Astrocyte (in vitro differentiated cells and primary cell): ENCODE data around the gene BRI3. TPM values are rescaled to one million over a fixed set of nuclear protein-coding genes. Genes with fewer than 3 reads are reported as not detected.

Experiments used
- DNase-seq: peaks from one replicate; pipeline ENCODE4 v3.0.0-alpha.2; 2010; ENCODE audit warnings: low read depth
- FAIRE-seq: peaks from 2 replicates; lab custom pipeline; 2011; peaks lifted over from hg19 to GRCh38; lab: Jason Lieb, UNC
- H2AFZ ChIP-seq: 2 replicates; pipeline ENCODE4 v1.6.0; 2012; ENCODE audit warnings: low read depth, low read length, inconsistent platforms
- H3K27ac ChIP-seq: 2 replicates; pipeline ENCODE4 v1.5.1; 2011; ENCODE audit warnings: low read depth, low read length, inconsistent platforms
- H3K27me3 ChIP-seq: 2 replicates; pipeline ENCODE4 v1.6.0; 2011; ENCODE audit warnings: low read length, inconsistent platforms; ENCODE audit not compliant: insufficient read depth
- H3K36me3 ChIP-seq: 2 replicates; pipeline ENCODE4 v1.5.1; 2011; ENCODE audit warnings: low read length, inconsistent platforms; ENCODE audit not compliant: insufficient read depth
- H3K4me1 ChIP-seq: 2 replicates; pipeline ENCODE4 v1.5.1; 2011; ENCODE audit warnings: low read length, inconsistent platforms; ENCODE audit not compliant: insufficient read depth
- H3K4me2 ChIP-seq: 2 replicates; pipeline ENCODE4 v1.6.0; 2012; ENCODE audit warnings: low read length, inconsistent platforms
- H3K4me3 ChIP-seq: 2 replicates; pipeline ENCODE4 v1.5.1; 2011; ENCODE audit warnings: low read depth, mild to moderate bottlenecking, low read length, inconsistent platforms; ENCODE audit not compliant: insufficient read depth
- H3K79me2 ChIP-seq: 2 replicates; pipeline ENCODE4 v1.6.0; 2012; ENCODE audit warnings: mild to moderate bottlenecking, low read length, inconsistent platforms; ENCODE audit not compliant: insufficient read depth
- H3K9ac ChIP-seq: 2 replicates; pipeline ENCODE4 v1.6.0; 2012; ENCODE audit warnings: mild to moderate bottlenecking, low read length, inconsistent platforms
- H3K9me3 ChIP-seq: 2 replicates; pipeline ENCODE4 v1.5.1; 2012; ENCODE audit warnings: low read depth, mild to moderate bottlenecking, low read length, inconsistent platforms; ENCODE audit not compliant: insufficient read depth
- H4K20me1 ChIP-seq: 2 replicates; pipeline ENCODE4 v1.6.0; 2012; ENCODE audit warnings: low read length, inconsistent platforms; ENCODE audit not compliant: insufficient read depth
- H3K27ac Mint-ChIP-seq: one replicate; pipeline ENCODE4 v1.8.0; 2021; ENCODE audit warnings: mild to moderate bottlenecking, mixed read lengths; ENCODE audit not compliant: unreplicated experiment
- H3K27me3 Mint-ChIP-seq: one replicate; pipeline ENCODE4 v1.8.0; 2021; ENCODE audit warnings: low read depth, mixed read lengths; ENCODE audit not compliant: unreplicated experiment
- H3K36me3 Mint-ChIP-seq: one replicate; pipeline ENCODE4 v1.8.0; 2021; ENCODE audit warnings: low read depth, mixed read lengths; ENCODE audit not compliant: unreplicated experiment
- H3K4me1 Mint-ChIP-seq: one replicate; pipeline ENCODE4 v1.8.0; 2021; ENCODE audit warnings: low read depth, mixed read lengths; ENCODE audit not compliant: unreplicated experiment
- H3K4me3 Mint-ChIP-seq: one replicate; pipeline ENCODE4 v1.8.0; 2021; ENCODE audit warnings: mild to moderate bottlenecking, moderate library complexity, mixed read lengths; ENCODE audit not compliant: unreplicated experiment
- H3K9me3 Mint-ChIP-seq: one replicate; pipeline ENCODE4 v1.8.0; 2021; ENCODE audit warnings: mild to moderate bottlenecking, mixed read lengths; ENCODE audit not compliant: unreplicated experiment
- CTCF ChIP-seq: IDR thresholded peaks from 2 replicates; pipeline ENCODE4 v1.5.1; 2011; ENCODE audit warnings: low read depth, mild to moderate bottlenecking, inconsistent platforms, low read length, moderate library complexity; ENCODE audit not compliant: insufficient read depth
- EZH2 ChIP-seq: IDR thresholded peaks from 2 replicates; pipeline ENCODE4 v1.6.1; 2012; ENCODE audit warnings: mild to moderate bottlenecking, low read length, inconsistent platforms; ENCODE audit not compliant: insufficient read depth
- total RNA-seq: library from RNA; stranded (reverse); gene quantifications from 2 replicates; pipeline ENCODE4 v1.2.1, GENCODE V29; 2021

BRI3 gene
- total RNA-seq, 1 donor from 2014 or later = 195 TPM

- Histone ChIP-seq H3K79me2 (no peaks in the 10 kb centered on the region), H3K27me3 (no peaks in the 10 kb centered on the region), H2AFZ (no peak overlapping the region), H3K4me1 (peaks cover 19% of the 10 kb centered on the region), H4K20me1 (no peaks in the 10 kb centered on the region), H3K4me2 (no peak overlapping the region), H3K9me3 (no peaks in the 10 kb centered on the region), H3K27ac (no peak overlapping the region), H3K4me3 (no peak overlapping the region), H3K36me3 (no peaks in the 10 kb centered on the region), H3K9ac (no peak overlapping the region)
- Mint-ChIP-seq H3K9me3 (no peaks in the 10 kb centered on the region), H3K4me1 (peaks cover 35% of the 10 kb centered on the region), H3K27me3 (no peaks in the 10 kb centered on the region), H3K4me3 (no peak overlapping the region), H3K36me3 (peaks cover 3% of the 10 kb centered on the region), H3K27ac (no peak overlapping the region)
- FAIRE-seq (no peak), DNase-seq (no peak)
- TF ChIP-seq CTCF = no peak
- no peak for TF ChIP-seq EZH2
Measured at GRCh38 chr7:98324782-98325181, 43.3 kb downstream of the BRI3 start.

- peaks cover 8% of the 10 kb centered on the region for H3K9me3 Mint-ChIP-seq
- no peaks in the 10 kb centered on the region for H4K20me1 ChIP-seq
- H3K9ac ChIP-seq = peak overlapping the region; percentile 70
- FAIRE-seq (no peak), DNase-seq (peak; percentile 39)
- TF ChIP-seq CTCF (no peak), EZH2 (no peak)
- H3K9me3 ChIP-seq = no peaks in the 10 kb centered on the region
- H3K4me3 ChIP-seq = no peak overlapping the region
- peak overlapping the region; percentile 84 for H3K27ac ChIP-seq
- peak overlapping the region; percentile 10 for H3K4me3 Mint-ChIP-seq
- peaks cover 27% of the 10 kb centered on the region for H3K4me1 Mint-ChIP-seq
- peaks cover 4% of the 10 kb centered on the region for H3K36me3 Mint-ChIP-seq
- H3K4me1 ChIP-seq = peaks cover 14% of the 10 kb centered on the region
- H3K27me3 ChIP-seq = no peaks in the 10 kb centered on the region
- H3K4me2 ChIP-seq = peak overlapping the region; percentile 43
- no peaks in the 10 kb centered on the region for H3K79me2 ChIP-seq
- H3K27me3 Mint-ChIP-seq = no peaks in the 10 kb centered on the region
- peak overlapping the region; percentile 4 for H2AFZ ChIP-seq
- H3K36me3 ChIP-seq = no peaks in the 10 kb centered on the region
- H3K27ac Mint-ChIP-seq = peak overlapping the region; percentile 95
Measured at GRCh38 chr7:98329100-98329790, 47.8 kb downstream of the BRI3 start.

GRCh38 chr7:98329791-98330373 is 48.4 kb downstream of the BRI3 start:
- H3K27ac ChIP-seq = peak overlapping the region; percentile 84
- no peaks in the 10 kb centered on the region for H3K9me3 ChIP-seq
- Mint-ChIP-seq H3K4me3 (no peak overlapping the region), H3K9me3 (peaks cover 8% of the 10 kb centered on the region), H3K36me3 (peaks cover 4% of the 10 kb centered on the region), H3K27me3 (no peaks in the 10 kb centered on the region), H3K4me1 (peaks cover 27% of the 10 kb centered on the region), H3K27ac (peak overlapping the region; percentile 95)
- H3K9ac ChIP-seq = peak overlapping the region; percentile 70
- no peak overlapping the region for H3K4me3 ChIP-seq
- peak overlapping the region; percentile 43 for H3K4me2 ChIP-seq
- no peaks in the 10 kb centered on the region for H3K27me3 ChIP-seq
- no peaks in the 10 kb centered on the region for H3K79me2 ChIP-seq
- H3K4me1 ChIP-seq = peaks cover 14% of the 10 kb centered on the region
- no peaks in the 10 kb centered on the region for H3K36me3 ChIP-seq
- TF ChIP-seq EZH2 (no peak), CTCF (no peak)
- peak overlapping the region; percentile 4 for H2AFZ ChIP-seq
- no peaks in the 10 kb centered on the region for H4K20me1 ChIP-seq
- DNase-seq (peak; percentile 86), FAIRE-seq (peak; percentile 73)
